ENCODE data around the gene MCRS1.
"Not testable (repeated sequence)": the region's sequence is repeated elsewhere in the genome, so short reads cannot be mapped to it uniquely, and the experiment has no call there.

MCRS1 gene

DNA sequence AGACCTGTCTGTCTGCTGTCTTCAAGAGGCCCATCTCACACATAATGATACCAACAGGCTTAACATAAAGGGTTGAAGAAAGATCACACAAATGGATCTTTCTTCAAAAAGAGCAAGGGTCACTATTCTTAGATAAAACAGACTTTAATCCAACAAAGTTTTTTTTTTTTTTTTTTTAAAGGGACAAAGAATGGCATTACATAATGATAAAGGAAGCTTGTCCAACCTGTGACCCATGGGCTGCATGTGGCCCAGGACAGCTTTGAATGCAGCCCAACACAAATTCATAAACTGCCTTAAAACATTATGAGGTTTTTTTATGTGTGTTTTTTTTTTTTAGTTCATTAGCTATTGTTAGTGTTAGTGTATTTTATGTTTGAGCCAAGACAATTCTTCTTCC lies 44.3 kb upstream of the MCRS1 start:
- H2BK15ac ChIP-seq (ENCODE audit: low read length), result no peak overlapping the region
- no peak overlapping the region for H2BK120ac ChIP-seq (ENCODE audit: low read depth, low read length)
- H3K4me1 ChIP-seq (ENCODE audit: control insufficient read depth in 2 of 2, insufficient read depth in 1 of 2, low read depth in 1 of 2, low read length in 2 of 2), result peaks cover 0 to 2% of the 10 kb centered on the region in 2 donors
- no peak overlapping the region for H3K4me2 ChIP-seq (ENCODE audit: insufficient read depth, low read length, poor library complexity, severe bottlenecking)
- no peak overlapping the region for H2BK5ac ChIP-seq (ENCODE audit: low read length)
- peaks cover 0 to 13% of the 10 kb centered on the region in 2 donors for H3K9me3 ChIP-seq (replicated peaks in 1 of 2; ENCODE audit: control insufficient read depth in 2 of 2, insufficient read depth in 1 of 2, low read depth in 1 of 2, low read length in 2 of 2)
- no peak overlapping the region for H3K27ac ChIP-seq (replicated peaks; ENCODE audit: low read length)
- H3K79me1 ChIP-seq (ENCODE audit: low read depth, low read length), result no peaks in the 10 kb centered on the region
- H3K14ac ChIP-seq (ENCODE audit: low read length), result no peak overlapping the region
- H2AK5ac ChIP-seq (ENCODE audit: low read depth, low read length), result no peak overlapping the region
- H3K4me3 ChIP-seq (ENCODE audit: low read length in 2 of 2), result no peak overlapping the region
- no peak overlapping the region for H3K9ac ChIP-seq (ENCODE audit: low read depth, low read length, poor library complexity)
- H3K4ac ChIP-seq (ENCODE audit: low read length), result no peak overlapping the region
- H4K8ac ChIP-seq (ENCODE audit: low read depth, low read length), result no peak overlapping the region
- no peak for DNase-seq (ENCODE audit: low spot score)
- no peak overlapping the region for H2AFZ ChIP-seq (ENCODE audit: low read length)
- H3K36me3 ChIP-seq (replicated peaks in 1 of 2; ENCODE audit: control insufficient read depth in 2 of 2, insufficient read depth in 2 of 2, low read length in 2 of 2), result no peaks in the 10 kb centered on the region
- no peak overlapping the region for H2BK12ac ChIP-seq (ENCODE audit: low read length)
- H3K23ac ChIP-seq (ENCODE audit: low read depth, low read length, poor library complexity), result no peak overlapping the region
- no peak overlapping the region for H3K18ac ChIP-seq (ENCODE audit: low read length)
- no peaks in the 10 kb centered on the region for H3K27me3 ChIP-seq (ENCODE audit: control insufficient read depth in 3 of 3, insufficient read depth in 3 of 3, low read depth in 1 of 3, low read length in 3 of 3)
- H4K91ac ChIP-seq (ENCODE audit: low read depth, low read length, poor library complexity), result no peak overlapping the region

DNA sequence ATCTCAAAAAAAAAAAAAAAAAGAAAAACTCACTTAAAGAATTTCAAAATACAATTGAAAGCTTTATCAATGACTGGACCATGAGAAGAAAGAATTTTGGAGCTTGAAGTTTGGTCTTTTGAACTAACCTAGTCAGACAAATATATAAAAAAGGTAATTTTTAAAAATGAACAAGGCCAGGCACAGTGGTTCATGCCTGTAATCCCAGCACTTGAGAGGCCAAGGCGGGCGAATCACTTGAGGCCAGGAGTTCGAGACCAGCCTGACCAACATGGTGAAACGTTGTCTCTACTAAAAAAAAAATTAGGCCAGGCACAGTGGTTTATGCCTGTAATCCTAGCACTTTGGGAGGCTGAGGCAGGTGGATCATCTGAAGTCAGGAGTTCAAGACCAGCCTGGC lies 42.8 kb upstream of the MCRS1 start:
- H3K18ac ChIP-seq (ENCODE audit: low read length); H3K14ac ChIP-seq (ENCODE audit: low read length); H3K27me3 ChIP-seq (ENCODE audit: control insufficient read depth in 3 of 3, insufficient read depth in 3 of 3, low read depth in 1 of 3, low read length in 3 of 3); H4K91ac ChIP-seq (ENCODE audit: low read depth, low read length, poor library complexity); H3K79me1 ChIP-seq (ENCODE audit: low read depth, low read length); H3K4ac ChIP-seq (ENCODE audit: low read length); H3K4me1 ChIP-seq (ENCODE audit: control insufficient read depth in 2 of 2, insufficient read depth in 1 of 2, low read depth in 1 of 2, low read length in 2 of 2); H3K23ac ChIP-seq (ENCODE audit: low read depth, low read length, poor library complexity); H3K27ac ChIP-seq (replicated peaks; ENCODE audit: low read length); H3K36me3 ChIP-seq (replicated peaks in 1 of 2; ENCODE audit: control insufficient read depth in 2 of 2, insufficient read depth in 2 of 2, low read length in 2 of 2); H3K9ac ChIP-seq (ENCODE audit: low read depth, low read length, poor library complexity); H2BK12ac ChIP-seq (ENCODE audit: low read length); H3K4me3 ChIP-seq (ENCODE audit: low read length in 2 of 2); H2AFZ ChIP-seq (ENCODE audit: low read length); H3K4me2 ChIP-seq (ENCODE audit: insufficient read depth, low read length, poor library complexity, severe bottlenecking); H2BK15ac ChIP-seq (ENCODE audit: low read length); H2BK5ac ChIP-seq (ENCODE audit: low read length); DNase-seq (ENCODE audit: low spot score); H4K8ac ChIP-seq (ENCODE audit: low read depth, low read length); H2BK120ac ChIP-seq (ENCODE audit: low read depth, low read length); H2AK5ac ChIP-seq (ENCODE audit: low read depth, low read length): not testable (repeated sequence)
- WGBS, 2 donors (ENCODE audit: extremely low coverage in 2 of 2, insufficient read length in 2 of 2, insufficient replicate concordance in 1 of 2), result no CpG with 5 or more reads among the region's 4 CpGs
- peaks cover 0 to 13% of the 10 kb centered on the region in 2 donors for H3K9me3 ChIP-seq (replicated peaks in 1 of 2; ENCODE audit: control insufficient read depth in 2 of 2, insufficient read depth in 1 of 2, low read depth in 1 of 2, low read length in 2 of 2)

GRCh38 chr12:49609875-49610154 lies 41.9 kb upstream of the MCRS1 start:
- Histone ChIP-seq H2BK15ac (ENCODE audit: low read length) (no peak overlapping the region), H2AK5ac (ENCODE audit: low read depth, low read length) (no peak overlapping the region), H3K4me3 (ENCODE audit: low read length in 2 of 2) (no peak overlapping the region), H3K27ac (replicated peaks; ENCODE audit: low read length) (no peak overlapping the region), H2BK120ac (ENCODE audit: low read depth, low read length) (no peak overlapping the region), H2AFZ (ENCODE audit: low read length) (no peak overlapping the region), H3K4me1 (ENCODE audit: control insufficient read depth in 2 of 2, insufficient read depth in 1 of 2, low read depth in 1 of 2, low read length in 2 of 2) (peaks cover 0 to 2% of the 10 kb centered on the region in 2 donors), H3K79me1 (ENCODE audit: low read depth, low read length) (no peaks in the 10 kb centered on the region), H4K8ac (ENCODE audit: low read depth, low read length) (no peak overlapping the region), H3K36me3 (replicated peaks in 1 of 2; ENCODE audit: control insufficient read depth in 2 of 2, insufficient read depth in 2 of 2, low read length in 2 of 2) (no peaks in the 10 kb centered on the region), H3K27me3 (ENCODE audit: control insufficient read depth in 3 of 3, insufficient read depth in 3 of 3, low read depth in 1 of 3, low read length in 3 of 3) (no peaks in the 10 kb centered on the region), H3K23ac (ENCODE audit: low read depth, low read length, poor library complexity) (no peak overlapping the region), H3K14ac (ENCODE audit: low read length) (no peak overlapping the region), H3K18ac (ENCODE audit: low read length) (no peak overlapping the region), H4K91ac (ENCODE audit: low read depth, low read length, poor library complexity) (no peak overlapping the region), H3K9me3 (replicated peaks in 1 of 2; ENCODE audit: control insufficient read depth in 2 of 2, insufficient read depth in 1 of 2, low read depth in 1 of 2, low read length in 2 of 2) (peaks cover 0 to 13% of the 10 kb centered on the region in 2 donors), H2BK12ac (ENCODE audit: low read length) (no peak overlapping the region), H3K4me2 (ENCODE audit: insufficient read depth, low read length, poor library complexity, severe bottlenecking) (no peak overlapping the region), H3K9ac (ENCODE audit: low read depth, low read length, poor library complexity) (no peak overlapping the region), H3K4ac (ENCODE audit: low read length) (no peak overlapping the region), H2BK5ac (ENCODE audit: low read length) (no peak overlapping the region)
- DNase-seq (ENCODE audit: low spot score), result no peak
- no CpG with 5 or more reads among the region's 1 CpG for WGBS, 2 donors (ENCODE audit: extremely low coverage in 2 of 2, insufficient read length in 2 of 2, insufficient replicate concordance in 1 of 2)

DNA sequence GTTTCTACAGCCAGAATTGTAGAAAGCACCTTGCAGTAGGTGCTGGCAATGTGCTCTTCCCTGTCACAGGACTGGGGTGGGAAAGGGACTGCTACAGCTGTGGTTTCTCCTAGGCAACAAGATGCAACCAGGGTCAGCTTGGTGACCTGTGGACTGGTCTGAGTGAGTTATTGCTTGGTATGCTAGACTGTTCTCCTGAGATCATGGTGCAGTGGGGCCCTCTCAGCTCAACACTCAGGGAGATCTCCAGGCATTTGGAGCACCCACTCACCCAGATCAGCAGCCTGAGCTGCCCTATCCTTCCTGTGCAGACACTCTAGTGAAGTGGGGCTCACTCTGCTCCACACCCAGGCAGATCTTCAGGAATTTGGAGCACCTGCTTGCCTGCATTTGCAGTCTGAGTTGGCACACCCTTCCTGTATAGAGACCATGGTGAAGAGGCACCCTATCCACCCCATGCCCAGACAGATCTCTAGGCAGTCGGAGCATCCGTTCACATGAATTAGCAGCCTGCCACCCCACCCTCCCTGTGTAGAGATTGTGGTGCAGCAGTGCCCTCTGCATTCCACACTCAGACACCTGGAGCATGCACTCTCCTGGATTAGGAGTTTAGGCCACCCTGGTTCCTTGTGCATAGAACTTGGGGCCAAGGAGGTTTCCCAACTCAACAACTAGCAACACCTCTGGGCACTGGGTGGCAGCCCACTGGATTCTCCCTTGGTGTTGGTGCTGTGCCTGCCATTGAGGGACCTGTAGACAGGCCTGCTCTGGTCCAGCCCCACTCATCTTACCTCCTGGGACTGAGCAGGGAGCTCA lies 41.3 kb upstream of the MCRS1 start:
- WGBS, 2 donors (ENCODE audit: extremely low coverage in 2 of 2, insufficient read length in 2 of 2, insufficient replicate concordance in 1 of 2), result no CpG with 5 or more reads among the region's 2 CpGs
- Histone ChIP-seq H2BK120ac (ENCODE audit: low read depth, low read length) (no peak overlapping the region), H4K8ac (ENCODE audit: low read depth, low read length) (no peak overlapping the region), H2AFZ (ENCODE audit: low read length) (no peak overlapping the region), H3K27ac (replicated peaks; ENCODE audit: low read length) (no peak overlapping the region), H3K9ac (ENCODE audit: low read depth, low read length, poor library complexity) (no peak overlapping the region), H3K18ac (ENCODE audit: low read length) (no peak overlapping the region), H3K14ac (ENCODE audit: low read length) (no peak overlapping the region), H4K91ac (ENCODE audit: low read depth, low read length, poor library complexity) (no peak overlapping the region), H2BK5ac (ENCODE audit: low read length) (peak overlapping the region; percentile 69), H3K4me2 (ENCODE audit: insufficient read depth, low read length, poor library complexity, severe bottlenecking) (no peak overlapping the region), H3K23ac (ENCODE audit: low read depth, low read length, poor library complexity) (no peak overlapping the region), H3K79me1 (ENCODE audit: low read depth, low read length) (no peaks in the 10 kb centered on the region), H3K27me3 (ENCODE audit: control insufficient read depth in 3 of 3, insufficient read depth in 3 of 3, low read depth in 1 of 3, low read length in 3 of 3) (no peaks in the 10 kb centered on the region), H3K36me3 (replicated peaks in 1 of 2; ENCODE audit: control insufficient read depth in 2 of 2, insufficient read depth in 2 of 2, low read length in 2 of 2) (no peaks in the 10 kb centered on the region), H2BK12ac (ENCODE audit: low read length) (no peak overlapping the region), H2AK5ac (ENCODE audit: low read depth, low read length) (peak overlapping the region; percentile 24), H3K4me3 (ENCODE audit: low read length in 2 of 2) (no peak overlapping the region), H2BK15ac (ENCODE audit: low read length) (no peak overlapping the region), H3K4me1 (ENCODE audit: control insufficient read depth in 2 of 2, insufficient read depth in 1 of 2, low read depth in 1 of 2, low read length in 2 of 2) (peaks cover 0 to 2% of the 10 kb centered on the region in 2 donors), H3K4ac (ENCODE audit: low read length) (no peak overlapping the region), H3K9me3 (replicated peaks in 1 of 2; ENCODE audit: control insufficient read depth in 2 of 2, insufficient read depth in 1 of 2, low read depth in 1 of 2, low read length in 2 of 2) (peaks cover 0 to 13% of the 10 kb centered on the region in 2 donors)
- DNase-seq (ENCODE audit: low spot score), result no peak
